ENCODE results near the gene DTD1.

GRCh38 chr20:18728165-18728869, 140.5 kb downstream of the DTD1 start:
- TF ChIP-seq CTCF (IDR thresholded peaks at IDR 0.05; ENCODE audit: low read depth, low read length) (no peak), MYC (IDR thresholded peaks at IDR 0.05; ENCODE audit: low read depth, low read length) (no peak), POLR2A (IDR thresholded peaks at IDR 0.05; ENCODE audit: extremely low read depth, insufficient read length) (no peak), MAX (IDR thresholded peaks at IDR 0.05; ENCODE audit: low read depth, low read length) (no peak)
